Measurements from ENCODE around the gene AP3D1. TPM values are rescaled to one million over a fixed set of nuclear protein-coding genes. Genes with fewer than 3 reads are reported as not detected.
"Not testable (repeated sequence)": the region's sequence is repeated elsewhere in the genome, so short reads cannot be mapped to it uniquely, and the experiment has no call there.

AP3D1 gene
- total RNA-seq, 1 donor from 2014 or later = 98.8 TPM

DNA sequence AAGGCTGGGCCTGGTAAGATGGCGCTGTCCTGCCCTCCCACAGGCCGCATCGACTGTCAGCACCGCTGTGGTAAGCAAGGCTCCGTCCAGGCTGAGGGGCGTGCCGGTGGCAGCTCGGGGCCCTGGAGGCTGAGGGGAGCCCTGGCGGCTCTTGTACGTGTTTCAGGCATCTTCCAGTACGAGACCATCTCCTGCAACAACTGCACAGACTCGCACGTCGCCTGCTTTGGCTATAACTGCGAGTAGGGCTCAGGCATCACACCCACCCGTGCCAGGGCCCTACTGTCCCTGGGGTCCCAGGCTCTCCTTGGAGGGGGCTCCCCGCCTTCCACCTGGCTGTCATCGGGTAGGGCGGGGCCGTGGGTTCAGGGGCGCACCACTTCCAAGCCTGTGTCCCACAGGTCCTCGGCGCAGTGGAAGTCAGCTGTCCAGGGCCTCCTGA lies 53.5 kb downstream of the AP3D1 start:
- intact Hi-C loops (cut with DNase I) = loop anchor here (1.0 to 5.0 kb wide), 4 partner anchors 37 to 294 kb away; partner anchors contain the start of genes LSM7, MKNK2 and SPPL2B
- H3K4me1 ChIP-seq = peaks cover 8 to 18% of the 10 kb centered on the region in 2 donors
- H3K27me3 ChIP-seq = no peaks in the 10 kb centered on the region
- peak overlapping the region in 1 of 2 donors; percentile 71 for H3K4me3 ChIP-seq
- no peak for DNase-seq (ENCODE audit: low spot score in 2 of 2)
- H3K27ac ChIP-seq = no peak overlapping the region
- no peaks in the 10 kb centered on the region for H3K9me3 ChIP-seq
- no peak for TF ChIP-seq CTCF (IDR thresholded peaks at IDR 0.05)
- peaks cover 28 to 32% of the 10 kb centered on the region in 2 donors for H3K36me3 ChIP-seq

GRCh38 chr19:2097203-2097885 lies 54.0 kb downstream of the AP3D1 start:
- H3K36me3 ChIP-seq = peaks cover 28 to 31% of the 10 kb centered on the region in 2 donors
- H3K9me3 ChIP-seq = no peaks in the 10 kb centered on the region
- no peak for DNase-seq (ENCODE audit: low spot score in 2 of 2)
- TF ChIP-seq CTCF (IDR thresholded peaks at IDR 0.05) = no peak
- H3K4me3 ChIP-seq = peak overlapping the region; percentile 47 to 71
- no peaks in the 10 kb centered on the region for H3K27me3 ChIP-seq
- peak overlapping the region; percentile 53 to 76 for H3K27ac ChIP-seq
- H3K4me1 ChIP-seq = peaks cover 9 to 18% of the 10 kb centered on the region in 2 donors
- intact Hi-C loops (cut with DNase I) = loop anchor here (1.0 to 5.0 kb wide), 4 partner anchors 37 to 295 kb away; partner anchors contain the start of genes LSM7, MKNK2 and SPPL2B

DNA sequence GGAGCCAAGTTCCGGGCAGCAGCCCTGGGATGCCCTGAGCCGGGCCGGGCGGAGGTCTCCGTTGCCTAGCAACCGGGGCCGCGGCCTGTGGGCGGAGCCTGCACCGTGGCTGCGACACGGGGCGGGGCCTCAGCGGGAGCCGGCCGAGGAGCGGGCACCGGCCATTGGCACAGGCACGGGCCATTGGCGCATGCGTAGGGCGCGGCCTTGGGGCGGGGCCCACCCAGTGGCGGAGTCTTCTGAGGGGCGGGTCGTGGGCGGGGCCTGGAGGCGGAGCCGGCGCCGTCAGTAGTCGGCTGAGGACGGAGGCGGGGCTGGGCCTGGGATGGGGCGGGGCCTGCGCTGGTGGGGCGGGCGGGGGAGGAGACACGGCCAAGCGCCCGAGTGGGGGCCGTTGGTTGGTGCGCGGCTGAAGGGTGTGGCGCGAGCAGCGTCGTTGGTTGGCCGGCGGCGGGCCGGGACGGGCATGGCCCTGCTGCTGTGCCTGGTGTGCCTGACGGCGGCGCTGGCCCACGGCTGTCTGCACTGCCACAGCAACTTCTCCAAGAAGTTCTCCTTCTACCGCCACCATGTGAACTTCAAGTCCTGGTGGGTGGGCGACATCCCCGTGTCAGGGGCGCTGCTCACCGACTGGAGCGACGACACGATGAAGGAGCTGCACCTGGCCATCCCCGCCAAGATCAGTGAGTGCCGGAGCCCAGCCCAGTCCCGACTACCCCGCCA lies 54.7 kb downstream of the AP3D1 start, which contains the start of gene IZUMO4:
TSS of gene IZUMO4 (plus strand) at position 436 of the 723 bp plus-strand sequence. CDS start at position 467, 31 bp downstream.
- peak within 1 kb of the TSS; percentile 75 to 83 for H3K4me3 ChIP-seq
- H3K36me3 ChIP-seq = peaks cover 22 to 24% of the 10 kb centered on the region in 2 donors
- peak within 1 kb of the TSS; percentile 94 to 95 for H3K27ac ChIP-seq
- no peaks in the 10 kb centered on the region for H3K9me3 ChIP-seq
- peak; percentile 27 to 64 (median 55) for TF ChIP-seq CTCF (IDR thresholded peaks at IDR 0.05)
- intact Hi-C loops (cut with DNase I) = loop anchor here (1.0 to 5.0 kb wide), 7 partner anchors 36 to 296 kb away; partner anchors contain the start of genes AP3D1, LSM7, MKNK2 and PLEKHJ1
- no peaks in the 10 kb centered on the region for H3K27me3 ChIP-seq
- peak; percentile 93 to 99 for DNase-seq (ENCODE audit: low spot score in 2 of 2)
- H3K4me1 ChIP-seq = peaks cover 12 to 20% of the 10 kb centered on the region in 2 donors

GRCh38 chr19:2096034-2096479 lies 55.3 kb downstream of the AP3D1 start, which contains the start of gene MOB3A:
Gene MOB3A (minus strand): TSS chr19:2096326. CDS start chr19:2078560, 17,766 bp downstream.
- peak; percentile 49 to 85 (median 58) for TF ChIP-seq CTCF (IDR thresholded peaks at IDR 0.05)
- Histone ChIP-seq H3K4me3 (peak within 1 kb of the TSS; percentile 75 to 83), H3K27ac (peak within 1 kb of the TSS; percentile 94 to 95), H3K4me1 (peaks cover 12 to 25% of the 10 kb centered on the region in 2 donors), H3K9me3 (no peaks in the 10 kb centered on the region), H3K36me3 (peaks cover 16 to 18% of the 10 kb centered on the region in 2 donors), H3K27me3 (no peaks in the 10 kb centered on the region)
- intact Hi-C loops (cut with DNase I) = loop anchor here (1.0 to 5.0 kb wide), 6 partner anchors 35 to 296 kb away; partner anchors contain the start of genes AP3D1, MKNK2, PLEKHJ1 and SF3A2
- DNase-seq (ENCODE audit: low spot score in 2 of 2) = peak in 1 of 2 donors; percentile 94

DNA sequence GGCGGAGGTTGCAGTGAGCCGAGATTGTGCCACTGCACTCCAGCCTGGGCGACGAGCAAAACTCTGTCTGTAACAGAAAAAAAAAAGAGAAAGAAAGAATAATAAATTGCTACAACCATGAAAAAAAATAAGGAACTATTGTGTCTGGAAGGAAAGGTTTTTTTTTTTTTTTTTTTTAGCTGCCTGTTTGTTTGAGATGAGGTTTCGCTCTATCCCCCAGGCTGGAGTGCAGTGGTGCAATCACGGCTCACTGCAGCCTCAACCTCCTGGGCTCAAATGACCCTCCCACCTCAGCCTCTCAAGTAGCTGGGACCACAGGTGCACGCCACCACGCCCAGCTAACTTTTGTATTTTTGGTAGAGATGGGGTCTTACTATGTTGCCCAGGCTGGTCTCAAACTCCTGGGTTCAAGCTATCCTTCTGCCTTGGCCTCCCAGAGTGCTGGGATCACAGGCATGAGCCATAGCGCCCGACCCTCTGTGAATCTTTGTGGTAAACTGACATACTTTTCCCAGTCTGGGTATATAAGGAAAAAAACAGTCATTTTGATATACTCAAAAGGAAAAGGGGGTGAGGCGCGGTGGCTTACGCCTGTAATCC lies 59.3 kb downstream of the AP3D1 start:
- intact Hi-C loops (cut with DNase I); H3K9me3 ChIP-seq; H3K36me3 ChIP-seq; DNase-seq (ENCODE audit: low spot score in 2 of 2); H3K27ac ChIP-seq; H3K27me3 ChIP-seq; H3K4me3 ChIP-seq: not testable (repeated sequence)
- peaks cover 11 to 32% of the 10 kb centered on the region in 2 donors for H3K4me1 ChIP-seq

Data from ascending aorta (tissue), 2 donors.